Hindlimb muscle (tissue), 1 donor: ENCODE results near the gene CACNA1G. TPM values are rescaled to one million over a fixed set of nuclear protein-coding genes. Genes with fewer than 3 reads are reported as not detected.

Experiments
- DNase-seq: peaks from one replicate; pipeline ENCODE4 v3.0.0-alpha.2; 2013
- polyA plus RNA-seq: library from polyadenylated mRNA; unstranded; fragments of 120-200 nt; gene quantifications from one replicate; pipeline ENCODE4 v1.2.1, GENCODE V29; 2013; ENCODE audit not compliant: insufficient read length

Gene CACNA1G
- polyA plus RNA-seq, 1 donor = 4.8 TPM

- DNase-seq = no peak
Observed at GRCh38 chr17:50614471-50615051, 54.0 kb downstream of the CACNA1G start.

- no peak for DNase-seq
Observed at GRCh38 chr17:50615828-50616227, 55.3 kb downstream of the CACNA1G start.

- DNase-seq = no peak
Observed at GRCh38 chr17:50618300-50618699, 57.8 kb downstream of the CACNA1G start.

- no peak for DNase-seq
Observed at GRCh38 chr17:50618941-50619340, 58.4 kb downstream of the CACNA1G start.

GRCh38 chr17:50619489-50619888 lies 59.0 kb downstream of the CACNA1G start:
- no peak for DNase-seq

GRCh38 chr17:50620237-50620636 lies 59.7 kb downstream of the CACNA1G start:
- no peak for DNase-seq

- DNase-seq = no peak
Observed at GRCh38 chr17:50620858-50621257, 60.3 kb downstream of the CACNA1G start.

- no peak for DNase-seq
Observed at GRCh38 chr17:50621574-50622031, 61.1 kb downstream of the CACNA1G start.

- DNase-seq = no peak
Observed at GRCh38 chr17:50624321-50624934, 63.9 kb downstream of the CACNA1G start.

- DNase-seq = no peak
Observed at GRCh38 chr17:50625032-50625871, 64.7 kb downstream of the CACNA1G start.

- peak; percentile 75 for DNase-seq
Observed at GRCh38 chr17:50626037-50626574, 65.6 kb downstream of the CACNA1G start.

- DNase-seq = no peak
Observed at GRCh38 chr17:50627036-50627781, 66.7 kb downstream of the CACNA1G start.

GRCh38 chr17:50627782-50628601 lies 67.5 kb downstream of the CACNA1G start:
- DNase-seq = no peak

- no peak for DNase-seq
Observed at GRCh38 chr17:50629902-50630301, 69.4 kb downstream of the CACNA1G start.

GRCh38 chr17:50630524-50631194 lies 70.1 kb downstream of the CACNA1G start:
- DNase-seq = no peak

GRCh38 chr17:50631195-50631907 lies 70.8 kb downstream of the CACNA1G start:
- DNase-seq = no peak

GRCh38 chr17:50631908-50632571 lies 71.5 kb downstream of the CACNA1G start:
- DNase-seq = no peak

- no peak for DNase-seq
Observed at GRCh38 chr17:50632637-50633036, 72.1 kb downstream of the CACNA1G start.

- DNase-seq = no peak
Observed at GRCh38 chr17:50633683-50634082, 73.2 kb downstream of the CACNA1G start.
